ENCODE results near the gene C4orf33.

Gene C4orf33

GRCh38 chr4:129136433-129136832, 40.5 kb downstream of the C4orf33 start:
- Histone ChIP-seq H3K23ac (ENCODE audit: low read length in 2 of 2) (no peak overlapping the region), H2BK15ac (ENCODE audit: low read depth, poor library complexity, severe bottlenecking) (no peak overlapping the region), H3K36me3 (ENCODE audit: control insufficient read depth in 1 of 2, insufficient read depth in 2 of 2, low read depth in 1 of 2, low read length in 2 of 2) (no peaks in the 10 kb centered on the region), H2BK5ac (ENCODE audit: low read depth, low read length, poor library complexity, severe bottlenecking) (no peak overlapping the region), H2AFZ (ENCODE audit: low read depth, low read length) (no peak overlapping the region), H3K4me2 (ENCODE audit: low read length, poor library complexity, severe bottlenecking) (no peak overlapping the region), H2BK120ac (ENCODE audit: low read depth, low read length) (no peak overlapping the region), H2BK12ac (ENCODE audit: low read length in 2 of 2) (no peak overlapping the region), H3K9me3 (ENCODE audit: control insufficient read depth, low read length) (no peaks in the 10 kb centered on the region), H3K79me1 (replicated peaks; ENCODE audit: low read length, poor library complexity, severe bottlenecking) (no peaks in the 10 kb centered on the region), H3K14ac (ENCODE audit: low read length in 2 of 2) (no peak overlapping the region), H4K8ac (ENCODE audit: low read length) (no peak overlapping the region), H3K27ac (ENCODE audit: low read length, poor library complexity, severe bottlenecking) (no peak overlapping the region), H3K9ac (ENCODE audit: low read length) (no peak overlapping the region), H2AK5ac (ENCODE audit: low read length, severe bottlenecking) (no peak overlapping the region), H3K4me1 (ENCODE audit: control insufficient read depth, insufficient read depth, low read depth, low read length) (peaks cover 2% of the 10 kb centered on the region), H3K18ac (ENCODE audit: low read depth in 1 of 2, low read length in 2 of 2) (no peak overlapping the region), H3K4me3 (ENCODE audit: insufficient read depth in 1 of 2, low read depth in 1 of 2, low read length in 2 of 2) (no peak overlapping the region), H4K91ac (ENCODE audit: low read length) (no peak overlapping the region), H3K27me3 (ENCODE audit: control insufficient read depth in 1 of 2, insufficient read depth in 1 of 2, low read length in 2 of 2) (no peaks in the 10 kb centered on the region), H3K4ac (ENCODE audit: low read depth in 1 of 2, low read length in 2 of 2) (no peak overlapping the region)
- no peak for DNase-seq
- 98% methylated on average over 8 of the region's 8 CpGs for WGBS

- no peak for DNase-seq
- Histone ChIP-seq H3K4ac (ENCODE audit: low read depth in 1 of 2, low read length in 2 of 2) (no peak overlapping the region), H2BK120ac (ENCODE audit: low read depth, low read length) (no peak overlapping the region), H3K9me3 (ENCODE audit: control insufficient read depth, low read length) (no peaks in the 10 kb centered on the region), H3K36me3 (ENCODE audit: control insufficient read depth in 1 of 2, insufficient read depth in 2 of 2, low read depth in 1 of 2, low read length in 2 of 2) (no peaks in the 10 kb centered on the region), H3K4me2 (ENCODE audit: low read length, poor library complexity, severe bottlenecking) (no peak overlapping the region), H3K4me3 (ENCODE audit: insufficient read depth in 1 of 2, low read depth in 1 of 2, low read length in 2 of 2) (no peak overlapping the region), H3K27ac (ENCODE audit: low read length, poor library complexity, severe bottlenecking) (no peak overlapping the region), H2BK5ac (ENCODE audit: low read depth, low read length, poor library complexity, severe bottlenecking) (no peak overlapping the region), H2BK12ac (ENCODE audit: low read length in 2 of 2) (no peak overlapping the region), H3K27me3 (ENCODE audit: control insufficient read depth in 1 of 2, insufficient read depth in 1 of 2, low read length in 2 of 2) (no peaks in the 10 kb centered on the region), H4K91ac (ENCODE audit: low read length) (no peak overlapping the region), H2AFZ (ENCODE audit: low read depth, low read length) (no peak overlapping the region), H3K4me1 (ENCODE audit: control insufficient read depth, insufficient read depth, low read depth, low read length) (peaks cover 2% of the 10 kb centered on the region), H2AK5ac (ENCODE audit: low read length, severe bottlenecking) (no peak overlapping the region), H4K8ac (ENCODE audit: low read length) (no peak overlapping the region), H3K79me1 (replicated peaks; ENCODE audit: low read length, poor library complexity, severe bottlenecking) (no peaks in the 10 kb centered on the region), H3K9ac (ENCODE audit: low read length) (no peak overlapping the region), H3K14ac (ENCODE audit: low read length in 2 of 2) (no peak overlapping the region), H2BK15ac (ENCODE audit: low read depth, poor library complexity, severe bottlenecking) (no peak overlapping the region), H3K23ac (ENCODE audit: low read length in 2 of 2) (no peak overlapping the region), H3K18ac (ENCODE audit: low read depth in 1 of 2, low read length in 2 of 2) (no peak overlapping the region)
- 52% methylated on average over 6 of the region's 6 CpGs for WGBS
Measured at GRCh38 chr4:129138810-129139496, 43.0 kb downstream of the C4orf33 start.

- no peak overlapping the region for H3K9ac ChIP-seq (ENCODE audit: low read length)
- no peak overlapping the region for H3K23ac ChIP-seq (ENCODE audit: low read length in 2 of 2)
- no peak overlapping the region for H3K27ac ChIP-seq (ENCODE audit: low read length, poor library complexity, severe bottlenecking)
- peaks cover 2% of the 10 kb centered on the region for H3K4me1 ChIP-seq (ENCODE audit: control insufficient read depth, insufficient read depth, low read depth, low read length)
- no peaks in the 10 kb centered on the region for H3K9me3 ChIP-seq (ENCODE audit: control insufficient read depth, low read length)
- no peak overlapping the region for H2BK5ac ChIP-seq (ENCODE audit: low read depth, low read length, poor library complexity, severe bottlenecking)
- H2BK12ac ChIP-seq (ENCODE audit: low read length in 2 of 2), result no peak overlapping the region
- H3K14ac ChIP-seq (ENCODE audit: low read length in 2 of 2), result no peak overlapping the region
- 63% methylated on average over 1 of the region's 2 CpGs for WGBS
- DNase-seq, result no peak
- H2AFZ ChIP-seq (ENCODE audit: low read depth, low read length), result no peak overlapping the region
- no peaks in the 10 kb centered on the region for H3K36me3 ChIP-seq (ENCODE audit: control insufficient read depth in 1 of 2, insufficient read depth in 2 of 2, low read depth in 1 of 2, low read length in 2 of 2)
- no peaks in the 10 kb centered on the region for H3K27me3 ChIP-seq (ENCODE audit: control insufficient read depth in 1 of 2, insufficient read depth in 1 of 2, low read length in 2 of 2)
- no peak overlapping the region for H2AK5ac ChIP-seq (ENCODE audit: low read length, severe bottlenecking)
- no peak overlapping the region for H2BK120ac ChIP-seq (ENCODE audit: low read depth, low read length)
- H3K4ac ChIP-seq (ENCODE audit: low read depth in 1 of 2, low read length in 2 of 2), result no peak overlapping the region
- no peak overlapping the region for H2BK15ac ChIP-seq (ENCODE audit: low read depth, poor library complexity, severe bottlenecking)
- H4K8ac ChIP-seq (ENCODE audit: low read length), result no peak overlapping the region
- H3K4me2 ChIP-seq (ENCODE audit: low read length, poor library complexity, severe bottlenecking), result no peak overlapping the region
- no peak overlapping the region for H4K91ac ChIP-seq (ENCODE audit: low read length)
- no peaks in the 10 kb centered on the region for H3K79me1 ChIP-seq (replicated peaks; ENCODE audit: low read length, poor library complexity, severe bottlenecking)
- no peak overlapping the region for H3K4me3 ChIP-seq (ENCODE audit: insufficient read depth in 1 of 2, low read depth in 1 of 2, low read length in 2 of 2)
- no peak overlapping the region for H3K18ac ChIP-seq (ENCODE audit: low read depth in 1 of 2, low read length in 2 of 2)
Measured at GRCh38 chr4:129140521-129140920, 44.6 kb downstream of the C4orf33 start.

GRCh38 chr4:129143359-129143758, 47.4 kb downstream of the C4orf33 start:
- H3K79me1 ChIP-seq (replicated peaks; ENCODE audit: low read length, poor library complexity, severe bottlenecking), result no peaks in the 10 kb centered on the region
- no peak overlapping the region for H2AFZ ChIP-seq (ENCODE audit: low read depth, low read length)
- H3K36me3 ChIP-seq (ENCODE audit: control insufficient read depth in 1 of 2, insufficient read depth in 2 of 2, low read depth in 1 of 2, low read length in 2 of 2), result no peaks in the 10 kb centered on the region
- no peak overlapping the region for H2BK12ac ChIP-seq (ENCODE audit: low read length in 2 of 2)
- H3K18ac ChIP-seq (ENCODE audit: low read depth in 1 of 2, low read length in 2 of 2), result no peak overlapping the region
- H3K4me3 ChIP-seq (ENCODE audit: insufficient read depth in 1 of 2, low read depth in 1 of 2, low read length in 2 of 2), result no peak overlapping the region
- no peaks in the 10 kb centered on the region for H3K9me3 ChIP-seq (ENCODE audit: control insufficient read depth, low read length)
- no peak overlapping the region for H2BK15ac ChIP-seq (ENCODE audit: low read depth, poor library complexity, severe bottlenecking)
- no peak overlapping the region for H3K4ac ChIP-seq (ENCODE audit: low read depth in 1 of 2, low read length in 2 of 2)
- no peak overlapping the region for H2BK120ac ChIP-seq (ENCODE audit: low read depth, low read length)
- no peak overlapping the region for H4K8ac ChIP-seq (ENCODE audit: low read length)
- H3K23ac ChIP-seq (ENCODE audit: low read length in 2 of 2), result no peak overlapping the region
- H3K27ac ChIP-seq (ENCODE audit: low read length, poor library complexity, severe bottlenecking), result no peak overlapping the region
- no peak for DNase-seq
- H3K9ac ChIP-seq (ENCODE audit: low read length), result no peak overlapping the region
- H2BK5ac ChIP-seq (ENCODE audit: low read depth, low read length, poor library complexity, severe bottlenecking), result no peak overlapping the region
- no peak overlapping the region for H2AK5ac ChIP-seq (ENCODE audit: low read length, severe bottlenecking)
- no peak overlapping the region for H3K4me2 ChIP-seq (ENCODE audit: low read length, poor library complexity, severe bottlenecking)
- no peak overlapping the region for H3K14ac ChIP-seq (ENCODE audit: low read length in 2 of 2)
- no peaks in the 10 kb centered on the region for H3K27me3 ChIP-seq (ENCODE audit: control insufficient read depth in 1 of 2, insufficient read depth in 1 of 2, low read length in 2 of 2)
- H4K91ac ChIP-seq (ENCODE audit: low read length), result no peak overlapping the region
- no CpG with 5 or more reads among the region's 2 CpGs for WGBS
- H3K4me1 ChIP-seq (ENCODE audit: control insufficient read depth, insufficient read depth, low read depth, low read length), result peaks cover 2% of the 10 kb centered on the region

Data from mesenchymal stem cell (in vitro differentiated cells and primary cell).